ENCODE measurements around the gene WDR90. TPM values are rescaled to one million over a fixed set of nuclear protein-coding genes. Genes with fewer than 3 reads are reported as not detected.

The WDR90 gene
- total RNA-seq, 1 donor from 2014 or later, result 33.7 TPM

DNA sequence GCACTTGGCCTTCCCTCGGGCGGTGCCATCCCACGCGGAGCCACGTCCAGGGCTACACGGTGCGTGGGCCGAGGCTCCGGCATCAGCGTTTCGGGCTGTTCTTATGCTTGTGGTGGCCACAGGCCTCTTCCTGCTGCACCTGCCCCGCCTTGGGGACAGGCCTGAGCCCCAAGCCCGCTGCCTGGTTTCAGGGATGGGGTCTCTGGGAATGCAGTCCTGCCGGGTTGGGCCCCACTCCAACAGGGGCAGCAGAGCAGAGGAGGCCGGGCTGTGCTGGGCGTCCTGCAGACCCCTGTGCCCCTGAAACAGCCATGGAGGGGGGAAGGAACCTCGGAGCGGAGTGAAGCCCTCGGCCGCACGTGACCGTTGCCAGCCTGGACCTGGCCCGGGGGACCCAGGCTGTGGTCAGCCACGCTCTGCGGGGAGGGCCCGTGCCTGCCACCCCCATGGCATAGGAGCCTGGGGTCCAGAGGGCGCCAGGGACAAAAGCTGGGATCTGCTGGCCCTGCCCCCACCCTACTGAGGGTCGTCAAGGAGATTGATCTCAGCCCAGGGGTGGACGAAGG, 18.8 kb upstream of the WDR90 start:
- ATAC-seq (ENCODE audit: low read depth) (no peak), DNase-seq (no peak)
- Mint-ChIP-seq H3K27ac (no peak overlapping the region), H3K4me1 (peaks cover 4% of the 10 kb centered on the region), H3K36me3 (ENCODE audit: low read depth) (peaks cover 19% of the 10 kb centered on the region), H3K27me3 (no peaks in the 10 kb centered on the region), H3K4me3 (no peak overlapping the region), H3K9me3 (no peaks in the 10 kb centered on the region)
- ChIA-PET CTCF (no interaction called here), POLR2A (no interaction called here)
- TF ChIP-seq, protein P1, sequence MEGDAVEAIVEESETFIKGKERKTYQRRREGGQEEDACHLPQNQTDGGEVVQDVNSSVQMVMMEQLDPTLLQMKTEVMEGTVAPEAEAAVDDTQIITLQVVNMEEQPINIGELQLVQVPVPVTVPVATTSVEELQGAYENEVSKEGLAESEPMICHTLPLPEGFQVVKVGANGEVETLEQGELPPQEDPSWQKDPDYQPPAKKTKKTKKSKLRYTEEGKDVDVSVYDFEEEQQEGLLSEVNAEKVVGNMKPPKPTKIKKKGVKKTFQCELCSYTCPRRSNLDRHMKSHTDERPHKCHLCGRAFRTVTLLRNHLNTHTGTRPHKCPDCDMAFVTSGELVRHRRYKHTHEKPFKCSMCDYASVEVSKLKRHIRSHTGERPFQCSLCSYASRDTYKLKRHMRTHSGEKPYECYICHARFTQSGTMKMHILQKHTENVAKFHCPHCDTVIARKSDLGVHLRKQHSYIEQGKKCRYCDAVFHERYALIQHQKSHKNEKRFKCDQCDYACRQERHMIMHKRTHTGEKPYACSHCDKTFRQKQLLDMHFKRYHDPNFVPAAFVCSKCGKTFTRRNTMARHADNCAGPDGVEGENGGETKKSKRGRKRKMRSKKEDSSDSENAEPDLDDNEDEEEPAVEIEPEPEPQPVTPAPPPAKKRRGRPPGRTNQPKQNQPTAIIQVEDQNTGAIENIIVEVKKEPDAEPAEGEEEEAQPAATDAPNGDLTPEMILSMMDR (IDR thresholded peaks at IDR 0.05), result no peak
- intact Hi-C loops (cut with micrococcal nuclease), result no loop called here

DNA sequence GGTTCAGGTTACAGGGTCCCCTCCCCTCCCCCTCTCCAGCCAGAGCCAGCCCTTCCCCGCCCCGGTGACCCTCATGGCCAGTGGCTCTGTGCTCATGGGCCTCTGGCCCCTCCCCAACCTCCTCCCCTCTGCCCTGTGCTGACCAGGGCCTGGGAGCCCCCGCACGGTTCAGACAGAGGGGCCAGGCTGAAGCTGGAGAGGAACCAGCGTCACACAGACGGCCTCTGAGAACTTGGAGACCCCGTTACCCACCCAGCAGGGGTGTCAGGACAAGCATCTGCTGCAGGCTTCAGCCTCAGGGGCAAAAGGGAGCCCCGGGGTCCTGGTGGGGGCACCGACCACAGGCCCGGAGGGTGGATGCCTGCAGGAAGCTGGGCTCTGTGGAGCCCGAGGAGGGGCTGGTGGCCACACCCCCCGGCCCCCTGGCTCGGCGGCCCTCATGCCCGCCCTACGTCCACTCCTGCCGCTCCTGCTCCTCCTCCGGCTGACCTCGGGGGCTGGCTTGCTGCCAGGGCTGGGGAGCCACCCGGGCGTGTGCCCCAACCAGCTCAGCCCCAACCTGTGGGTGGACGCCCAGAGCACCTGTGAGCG, 18.3 kb upstream of the WDR90 start, which contains the start of gene WFIKKN1:
WFIKKN1 (plus strand) TSS at position 171 of the 591 bp plus-strand sequence; CDS start at position 440, 269 bp downstream.
- no peaks in the 10 kb centered on the region for H3K9me3 Mint-ChIP-seq
- TF ChIP-seq, protein P1 (IDR thresholded peaks at IDR 0.05), result no peak
- ChIA-PET POLR2A (no interaction called here), CTCF (no interaction called here)
- intact Hi-C loops (cut with micrococcal nuclease), result no loop called here
- no peak for ATAC-seq (ENCODE audit: low read depth)
- H3K36me3 Mint-ChIP-seq (ENCODE audit: low read depth), result peaks cover 19% of the 10 kb centered on the region
- H3K27me3 Mint-ChIP-seq, result no peaks in the 10 kb centered on the region
- H3K4me1 Mint-ChIP-seq, result peaks cover 4% of the 10 kb centered on the region
- no peak within 1 kb of the TSS for H3K27ac Mint-ChIP-seq
- H3K4me3 Mint-ChIP-seq, result no peak within 1 kb of the TSS
- DNase-seq, result no peak

DNA sequence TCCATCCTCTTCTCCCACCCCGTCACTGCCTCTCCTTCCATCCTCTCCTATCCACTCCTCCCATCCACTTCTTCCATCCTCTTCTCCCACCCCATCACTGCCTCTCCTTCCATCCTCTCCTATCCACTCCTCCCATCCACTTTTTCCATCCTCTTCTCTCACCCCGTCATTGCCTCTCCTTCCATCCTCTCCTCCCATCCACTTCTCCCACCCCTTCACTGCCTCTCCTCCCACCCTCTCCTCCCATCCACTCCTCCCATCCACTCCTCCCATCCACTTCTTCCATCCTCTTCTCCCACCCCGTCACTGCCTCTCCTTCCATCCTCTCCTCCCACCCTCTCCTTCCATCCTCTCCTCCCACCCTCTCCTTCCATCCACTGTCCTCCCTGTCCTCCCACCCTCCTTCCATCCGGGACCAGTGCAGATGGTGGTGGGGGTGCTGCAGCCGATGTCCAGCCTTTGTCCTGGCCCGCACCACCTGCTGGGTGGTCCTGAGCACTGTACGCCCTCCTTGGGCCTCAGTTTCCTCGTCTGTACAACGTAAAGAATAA, 17.3 kb upstream of the WDR90 start:
- peaks cover 20% of the 10 kb centered on the region for H3K36me3 Mint-ChIP-seq (ENCODE audit: low read depth)
- DNase-seq, result no peak
- H3K4me1 Mint-ChIP-seq, result peaks cover 9% of the 10 kb centered on the region
- TF ChIP-seq, protein P1 (IDR thresholded peaks at IDR 0.05), result no peak
- H3K27me3 Mint-ChIP-seq, result no peaks in the 10 kb centered on the region
- intact Hi-C loops (cut with micrococcal nuclease), result no loop called here
- H3K27ac Mint-ChIP-seq, result no peak overlapping the region
- H3K4me3 Mint-ChIP-seq, result no peak overlapping the region
- POLR2A ChIA-PET, result no interaction called here
- CTCF ChIA-PET, result no interaction called here
- ATAC-seq (ENCODE audit: low read depth), result no peak
- H3K9me3 Mint-ChIP-seq, result no peaks in the 10 kb centered on the region

DNA sequence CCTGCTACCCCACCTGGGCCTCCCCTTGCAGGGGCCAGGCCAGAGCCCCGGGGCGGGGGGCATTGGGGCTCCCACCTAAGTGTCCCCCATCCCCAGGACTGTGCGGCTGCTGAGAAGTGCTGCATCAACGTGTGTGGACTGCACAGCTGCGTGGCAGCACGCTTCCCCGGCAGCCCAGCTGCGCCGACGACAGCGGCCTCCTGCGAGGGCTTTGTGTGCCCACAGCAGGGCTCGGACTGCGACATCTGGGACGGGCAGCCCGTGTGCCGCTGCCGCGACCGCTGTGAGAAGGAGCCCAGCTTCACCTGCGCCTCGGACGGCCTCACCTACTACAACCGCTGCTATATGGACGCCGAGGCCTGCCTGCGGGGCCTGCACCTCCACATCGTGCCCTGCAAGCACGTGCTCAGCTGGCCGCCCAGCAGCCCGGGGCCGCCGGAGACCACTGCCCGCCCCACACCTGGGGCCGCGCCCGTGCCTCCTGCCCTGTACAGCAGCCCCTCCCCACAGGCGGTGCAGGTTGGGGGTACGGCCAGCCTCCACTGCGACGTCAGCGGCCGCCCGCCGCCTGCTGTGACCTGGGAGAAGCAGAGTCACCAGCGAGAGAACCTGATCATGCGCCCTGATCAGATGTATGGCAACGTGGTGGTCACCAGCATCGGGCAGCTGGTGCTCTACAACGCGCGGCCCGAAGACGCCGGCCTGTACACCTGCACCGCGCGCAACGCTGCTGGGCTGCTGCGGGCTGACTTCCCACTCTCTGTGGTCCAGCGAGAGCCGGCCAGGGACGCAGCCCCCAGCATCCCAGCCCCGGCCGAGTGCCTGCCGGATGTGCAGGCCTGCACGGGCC, 16.5 kb upstream of the WDR90 start:
- Mint-ChIP-seq H3K36me3 (ENCODE audit: low read depth) (peaks cover 16% of the 10 kb centered on the region), H3K27me3 (no peaks in the 10 kb centered on the region), H3K9me3 (no peaks in the 10 kb centered on the region), H3K4me3 (no peak overlapping the region), H3K4me1 (peaks cover 14% of the 10 kb centered on the region), H3K27ac (no peak overlapping the region)
- TF ChIP-seq, protein P1 (IDR thresholded peaks at IDR 0.05), result no peak
- POLR2A ChIA-PET, result no interaction called here
- intact Hi-C loops (cut with micrococcal nuclease), result no loop called here
- ATAC-seq (ENCODE audit: low read depth), result no peak
- CTCF ChIA-PET, result no interaction called here
- DNase-seq, result no peak
